LNCaP clone FGC (cell line): ENCODE results near the gene ICAM4.
"Not testable (repeated sequence)": the region's sequence is repeated elsewhere in the genome, so short reads cannot be mapped to it uniquely, and the experiment has no call there.

Experiments
- DNase-seq: peaks from one replicate; pipeline ENCODE4 v3.0.0-alpha.2; 2011; ENCODE audit warnings: low read depth
- H3K4me3 ChIP-seq: 2 replicates; pipeline ENCODE4 v1.5.1; 2011; ENCODE audit warnings: mild to moderate bottlenecking, low read depth, low read length, control low read depth
- CTCF ChIP-seq: IDR thresholded peaks from 2 replicates; pipeline ENCODE4 v1.5.1; 2012; ENCODE audit warnings: mild to moderate bottlenecking; ENCODE audit not compliant: control insufficient read depth, insufficient read depth; ENCODE audit errors: extremely low read depth

Gene ICAM4

GRCh38 chr19:10277795-10278589 is 8.8 kb upstream of the ICAM4 start:
- no peak overlapping the region for H3K4me3 ChIP-seq
- DNase-seq = no peak

GRCh38 chr19:10278935-10279334 is 7.8 kb upstream of the ICAM4 start:
- H3K4me3 ChIP-seq = no peak overlapping the region
- no peak for DNase-seq
- no peak for TF ChIP-seq CTCF

More at GRCh38 chr19:10277795-10278589, 8.8 kb upstream of the ICAM4 start:
- TF ChIP-seq CTCF = no peak

- no peak for TF ChIP-seq CTCF
- no peak for DNase-seq
- no peak overlapping the region for H3K4me3 ChIP-seq
Measured at GRCh38 chr19:10279737-10280442, 6.9 kb upstream of the ICAM4 start.

GRCh38 chr19:10282043-10282442 is 4.7 kb upstream of the ICAM4 start:
- H3K4me3 ChIP-seq, DNase-seq: not testable (repeated sequence)

- no peak for TF ChIP-seq CTCF
- H3K4me3 ChIP-seq = no peak overlapping the region
- DNase-seq = no peak
Measured at GRCh38 chr19:10283301-10284064, 3.3 kb upstream of the ICAM4 start.

GRCh38 chr19:10284065-10284959 is 2.4 kb upstream of the ICAM4 start:
- no peak for TF ChIP-seq CTCF
- no peak overlapping the region for H3K4me3 ChIP-seq

More at GRCh38 chr19:10284065-10284959, 2.4 kb upstream of the ICAM4 start:
- DNase-seq = no peak
